Measurements from ENCODE around the gene TEKT2.
A peak's percentile ranks its signal among the peaks of the same experiment; 100 is the strongest.

Gene TEKT2

DNA sequence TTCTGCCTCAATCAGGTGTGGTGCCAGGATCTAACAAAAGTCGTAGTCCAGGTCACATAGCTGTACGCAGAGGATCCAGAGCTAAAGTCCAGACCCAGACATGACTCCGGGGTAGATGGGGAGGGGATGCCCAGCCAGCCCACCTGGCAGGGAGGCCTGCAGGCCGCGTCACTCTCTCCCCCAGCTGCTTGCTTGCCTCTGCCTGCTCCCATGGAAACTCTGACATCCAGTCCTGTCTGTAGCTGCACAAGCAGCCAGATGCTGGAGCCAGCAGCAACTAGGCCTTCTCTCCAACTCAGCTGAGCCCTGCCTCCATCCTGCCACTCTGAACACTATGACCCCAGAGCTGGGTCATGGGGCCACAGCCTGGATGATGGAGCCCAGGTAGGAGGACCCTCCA is 33.0 kb downstream of the TEKT2 start:
- no peak for DNase-seq (ENCODE audit: low spot score)
- TF ChIP-seq, protein P1, sequence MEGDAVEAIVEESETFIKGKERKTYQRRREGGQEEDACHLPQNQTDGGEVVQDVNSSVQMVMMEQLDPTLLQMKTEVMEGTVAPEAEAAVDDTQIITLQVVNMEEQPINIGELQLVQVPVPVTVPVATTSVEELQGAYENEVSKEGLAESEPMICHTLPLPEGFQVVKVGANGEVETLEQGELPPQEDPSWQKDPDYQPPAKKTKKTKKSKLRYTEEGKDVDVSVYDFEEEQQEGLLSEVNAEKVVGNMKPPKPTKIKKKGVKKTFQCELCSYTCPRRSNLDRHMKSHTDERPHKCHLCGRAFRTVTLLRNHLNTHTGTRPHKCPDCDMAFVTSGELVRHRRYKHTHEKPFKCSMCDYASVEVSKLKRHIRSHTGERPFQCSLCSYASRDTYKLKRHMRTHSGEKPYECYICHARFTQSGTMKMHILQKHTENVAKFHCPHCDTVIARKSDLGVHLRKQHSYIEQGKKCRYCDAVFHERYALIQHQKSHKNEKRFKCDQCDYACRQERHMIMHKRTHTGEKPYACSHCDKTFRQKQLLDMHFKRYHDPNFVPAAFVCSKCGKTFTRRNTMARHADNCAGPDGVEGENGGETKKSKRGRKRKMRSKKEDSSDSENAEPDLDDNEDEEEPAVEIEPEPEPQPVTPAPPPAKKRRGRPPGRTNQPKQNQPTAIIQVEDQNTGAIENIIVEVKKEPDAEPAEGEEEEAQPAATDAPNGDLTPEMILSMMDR (IDR thresholded peaks at IDR 0.05; ENCODE audit: extremely low read depth, missing control alignments) = no peak

DNA sequence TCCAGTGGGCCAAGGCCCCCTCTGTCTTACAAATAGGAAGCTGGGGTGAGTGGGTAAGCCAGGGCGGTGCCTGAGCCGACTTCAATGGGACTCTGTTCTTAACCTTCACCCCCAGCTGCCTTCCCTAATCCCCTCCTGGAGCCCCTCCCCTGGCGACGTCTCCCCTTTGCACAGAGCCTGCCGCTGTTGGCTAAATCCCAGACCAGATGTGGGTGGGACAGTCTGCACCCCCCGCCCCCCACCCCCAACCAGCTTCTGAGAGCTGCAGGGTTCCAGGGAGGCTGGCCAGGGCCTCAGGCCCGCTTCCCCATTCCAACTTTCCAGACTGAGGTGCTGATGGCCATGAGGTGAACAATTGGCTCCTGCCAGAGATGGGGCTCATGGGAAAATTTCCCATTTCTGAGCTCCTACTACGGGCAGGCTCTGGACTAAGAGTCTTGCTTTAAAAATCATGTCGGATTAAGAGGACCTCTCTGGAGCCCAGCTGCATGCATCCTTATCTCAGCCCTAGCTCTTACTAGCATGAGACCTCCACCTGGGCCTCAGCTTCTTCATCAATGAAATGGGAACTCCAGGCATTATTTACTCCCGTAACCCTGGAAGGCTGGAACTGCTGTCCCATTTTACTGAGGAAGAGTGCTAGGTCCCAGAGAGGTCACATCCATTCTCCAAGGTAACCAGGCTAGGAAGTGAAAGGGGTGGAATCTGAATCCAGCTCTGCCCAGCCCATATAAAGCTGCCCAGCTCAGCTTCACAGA is 34.7 kb downstream of the TEKT2 start:
- DNase-seq (ENCODE audit: low spot score) = no peak
- TF ChIP-seq, protein P1 (IDR thresholded peaks at IDR 0.05; ENCODE audit: extremely low read depth, missing control alignments) = no peak

DNA sequence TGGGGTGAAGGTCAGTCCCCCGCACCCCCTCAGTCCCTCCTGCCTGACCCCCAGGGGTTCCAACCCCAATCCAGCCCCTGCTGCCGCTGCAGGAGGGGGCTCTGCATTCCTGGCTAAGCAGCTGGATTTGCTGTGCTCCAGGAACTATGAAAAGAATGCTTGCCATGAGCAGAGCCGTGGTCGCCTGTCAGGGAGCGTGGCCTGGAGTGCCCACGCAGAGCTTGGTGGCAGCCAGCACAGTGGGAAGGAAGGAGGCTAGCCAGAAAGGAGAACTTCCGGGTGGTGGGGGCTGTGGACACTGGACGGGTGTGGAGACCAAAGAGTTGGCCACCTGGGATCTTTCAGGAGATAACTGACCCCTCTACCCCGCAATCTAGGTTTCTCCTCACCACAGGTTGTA is 35.6 kb downstream of the TEKT2 start:
- TF ChIP-seq, protein P1 (IDR thresholded peaks at IDR 0.05; ENCODE audit: extremely low read depth, missing control alignments) = no peak
- no peak for DNase-seq (ENCODE audit: low spot score)

- DNase-seq (ENCODE audit: low spot score) = no peak
- TF ChIP-seq, protein P1 (IDR thresholded peaks at IDR 0.05; ENCODE audit: extremely low read depth, missing control alignments) = no peak
These were observed 38.5 kb downstream of the TEKT2 start for GRCh38 chr1:36122062-36123030.

DNA sequence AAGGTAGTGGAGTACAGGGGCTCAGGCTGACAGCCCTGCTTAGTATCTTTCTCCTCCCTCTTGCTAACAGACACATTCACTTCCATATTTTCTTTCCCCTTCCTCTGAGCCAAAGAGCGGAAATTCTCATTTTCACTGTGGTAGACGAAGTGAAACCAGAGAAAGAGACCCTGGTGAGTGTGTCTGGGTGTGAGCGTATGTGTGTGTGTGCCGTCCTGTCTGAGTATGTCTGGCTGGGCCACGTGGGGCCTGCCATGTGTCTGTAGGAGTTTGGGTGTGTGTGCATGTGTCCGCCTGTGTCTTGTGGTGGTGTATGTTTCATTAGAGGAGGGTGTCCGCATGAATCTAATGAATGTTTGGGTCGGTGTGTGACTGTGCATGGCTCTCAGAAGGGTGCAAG is 39.5 kb downstream of the TEKT2 start:
- TF ChIP-seq, protein P1 (IDR thresholded peaks at IDR 0.05; ENCODE audit: extremely low read depth, missing control alignments) = no peak
- DNase-seq (ENCODE audit: low spot score) = peak; percentile 75

- TF ChIP-seq, protein P1 (IDR thresholded peaks at IDR 0.05; ENCODE audit: extremely low read depth, missing control alignments) = no peak
- no peak for DNase-seq (ENCODE audit: low spot score)
These were observed 40.7 kb downstream of the TEKT2 start for GRCh38 chr1:36124404-36125128.
